NCI-H2196 (cell line): Measurements from ENCODE around the gene TARP.
"Not testable (repeated sequence)": the region's sequence is repeated elsewhere in the genome, so short reads cannot be mapped to it uniquely, and the experiment has no call there.

Source experiments
- DNase-seq: peaks from one replicate; lab custom pipeline; 2025; ENCODE audit not compliant: unreplicated experiment; lab: John Stamatoyannopoulos, UW

TARP gene

GRCh38 chr7:38262545-38262944, 10.9 kb downstream of the TARP start:
- DNase-seq, result no peak

- DNase-seq, result not testable (repeated sequence)
Measured at GRCh38 chr7:38262026-38262425, 11.4 kb downstream of the TARP start.

GRCh38 chr7:38261601-38262000, 11.8 kb downstream of the TARP start:
- DNase-seq, result not testable (repeated sequence)

GRCh38 chr7:38259157-38259556, 14.3 kb downstream of the TARP start:
- not testable (repeated sequence) for DNase-seq

GRCh38 chr7:38257350-38257677, 16.1 kb downstream of the TARP start:
- DNase-seq, result no peak

- not testable (repeated sequence) for DNase-seq
Measured at GRCh38 chr7:38249849-38250248, 23.6 kb downstream of the TARP start.

- DNase-seq, result no peak
Measured at GRCh38 chr7:38248069-38248567, 25.3 kb downstream of the TARP start.

GRCh38 chr7:38245409-38245977, 27.9 kb downstream of the TARP start:
- no peak for DNase-seq

- DNase-seq, result no peak
Measured at GRCh38 chr7:38244516-38244915, 28.9 kb downstream of the TARP start.

GRCh38 chr7:38243345-38243744, 30.1 kb downstream of the TARP start:
- not testable (repeated sequence) for DNase-seq

- no peak for DNase-seq
Measured at GRCh38 chr7:38242814-38243213, 30.6 kb downstream of the TARP start.

GRCh38 chr7:38241071-38241470, 32.4 kb downstream of the TARP start:
- no peak for DNase-seq

GRCh38 chr7:38239129-38239528, 34.3 kb downstream of the TARP start:
- DNase-seq, result not testable (repeated sequence)

- no peak for DNase-seq
Measured at GRCh38 chr7:38235606-38236005, 37.8 kb downstream of the TARP start.

GRCh38 chr7:38234759-38235158, 38.7 kb downstream of the TARP start:
- not testable (repeated sequence) for DNase-seq

GRCh38 chr7:38232502-38233366, 40.7 kb downstream of the TARP start:
- no peak for DNase-seq

- DNase-seq, result no peak
Measured at GRCh38 chr7:38229884-38230642, 43.4 kb downstream of the TARP start.

GRCh38 chr7:38229386-38229785, 44.0 kb downstream of the TARP start:
- DNase-seq, result no peak

- DNase-seq, result no peak
Measured at GRCh38 chr7:38224392-38224791, 49.0 kb downstream of the TARP start.

GRCh38 chr7:38223306-38223705, 50.1 kb downstream of the TARP start:
- DNase-seq, result no peak

GRCh38 chr7:38222481-38223096, 50.8 kb downstream of the TARP start:
- peak; percentile 63 for DNase-seq
